IPS DF 4.7 (cell line): ENCODE results near the gene TP73.

Experiments used
- DNase-seq: peaks from one replicate; pipeline ENCODE4 v3.0.0-alpha.2; 2013; ENCODE audit warnings: low spot score; ENCODE audit errors: extremely low read depth

TP73 gene

GRCh38 chr1:3777078-3777547 is 124.8 kb downstream of the TP73 start:
- no peak for DNase-seq

DNA sequence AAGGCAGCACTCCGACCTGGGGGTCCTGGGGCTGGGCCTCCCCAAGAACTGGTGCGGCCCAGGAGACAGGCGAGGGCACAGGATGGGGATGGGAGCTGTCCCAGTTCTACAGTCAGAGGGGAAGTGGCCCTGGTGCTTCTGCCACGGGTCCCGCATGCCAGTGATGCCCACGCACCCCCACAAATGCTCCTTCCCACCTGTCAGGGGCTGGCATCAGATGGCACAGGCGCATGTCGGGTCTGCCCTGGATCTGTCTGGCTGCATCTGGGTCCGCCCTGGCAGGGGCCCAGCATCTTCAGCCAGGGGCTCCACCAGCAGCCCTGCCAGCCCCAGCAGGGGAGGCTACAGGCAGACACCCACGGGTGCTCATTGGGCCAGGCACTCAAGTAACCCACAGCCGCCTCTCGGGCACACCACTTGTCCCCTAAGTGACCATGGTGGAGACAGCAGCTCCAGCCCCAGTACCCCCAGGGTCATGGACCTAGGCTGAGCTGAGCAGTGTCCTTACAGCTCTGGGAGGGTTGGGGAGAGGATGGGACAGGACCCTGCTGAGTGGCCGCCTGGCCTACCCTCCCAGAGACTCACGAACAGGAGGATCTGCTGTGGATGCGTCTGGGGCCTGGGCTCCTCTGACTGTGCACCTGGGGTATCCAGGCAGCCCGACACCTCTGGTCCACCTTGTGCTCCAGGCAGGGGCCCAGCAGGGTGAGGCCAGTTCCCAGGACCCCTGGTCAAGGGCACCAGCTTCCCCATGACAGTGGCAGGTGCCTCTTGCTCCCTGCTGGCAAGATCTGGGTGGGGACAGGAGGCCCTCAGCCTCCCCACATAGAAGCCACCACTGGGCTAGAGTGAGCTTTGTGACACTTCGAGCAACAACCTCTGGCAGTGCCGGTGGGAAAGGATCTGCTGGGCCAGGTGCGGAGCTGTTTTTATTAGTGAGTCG is 125.6 kb downstream of the TP73 start:
- DNase-seq: no peak

- DNase-seq: no peak
Measured at GRCh38 chr1:3778590-3779264, 126.4 kb downstream of the TP73 start.

- DNase-seq: no peak
Measured at GRCh38 chr1:3779265-3779911, 127.1 kb downstream of the TP73 start.

- no peak for DNase-seq
Measured at GRCh38 chr1:3779912-3780416, 127.6 kb downstream of the TP73 start.

DNA sequence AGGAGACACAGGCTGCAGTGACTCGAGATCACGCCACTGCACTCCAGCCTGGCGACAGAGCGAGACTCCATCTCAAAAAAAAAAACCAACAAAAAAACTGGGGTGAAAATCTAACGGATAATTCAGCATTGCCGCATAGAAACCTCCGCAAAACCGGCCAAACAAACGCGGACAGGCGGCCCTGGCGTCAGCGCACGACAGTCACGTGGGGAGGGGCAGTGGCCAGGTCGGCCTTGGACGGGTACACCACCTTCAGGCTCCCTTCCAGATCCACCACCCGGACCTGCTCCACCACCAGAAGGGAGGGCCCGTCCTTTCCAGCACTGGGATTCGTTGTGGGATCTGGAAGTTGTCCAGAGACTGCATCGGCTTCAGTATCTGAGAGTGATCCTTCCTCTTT is 128.6 kb downstream of the TP73 start:
- DNase-seq: no peak

- no peak for DNase-seq
Measured at GRCh38 chr1:3783651-3784474, 131.5 kb downstream of the TP73 start.

- no peak for DNase-seq
Measured at GRCh38 chr1:3785045-3785444, 132.7 kb downstream of the TP73 start.

DNA sequence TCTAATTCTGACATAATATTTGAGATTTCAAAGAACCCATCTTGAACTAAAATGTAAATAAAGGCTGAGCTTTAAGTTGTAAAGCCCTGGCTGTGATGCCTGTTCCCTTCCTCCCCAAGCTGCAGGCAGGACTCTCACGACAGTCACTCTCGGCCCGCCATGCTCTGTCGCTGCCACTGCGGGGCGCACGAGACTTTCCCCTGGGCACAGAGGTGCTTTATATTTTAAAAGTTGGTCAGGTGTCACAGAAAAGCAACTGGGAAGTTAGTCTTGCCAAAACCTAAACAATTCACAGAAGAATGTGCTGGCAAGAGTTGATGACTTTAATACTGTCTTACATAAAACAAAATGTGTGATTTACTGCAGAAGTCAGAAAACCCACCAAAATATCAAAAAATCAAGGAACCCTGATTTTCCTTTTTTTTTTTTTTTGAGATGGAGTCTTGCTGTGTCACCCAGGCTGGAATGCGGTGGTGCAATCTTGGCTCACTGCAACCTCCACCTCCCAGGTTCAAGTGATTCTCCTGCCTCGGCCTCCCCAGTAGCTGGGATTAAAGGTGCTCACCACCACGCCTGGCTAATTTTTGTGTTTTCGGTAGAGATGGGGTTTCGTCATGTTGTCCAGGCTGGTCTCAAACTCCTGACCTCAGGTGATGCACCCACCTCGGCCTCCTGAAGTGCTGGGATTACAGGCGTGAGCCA is 133.3 kb downstream of the TP73 start:
- DNase-seq: no peak
